ENCODE results near the gene ERGIC1.
A peak's percentile ranks its signal among the peaks of the same experiment; 100 is the strongest.
"Not testable (repeated sequence)": the region's sequence is repeated elsewhere in the genome, so short reads cannot be mapped to it uniquely, and the experiment has no call there.

The ERGIC1 gene, protein sequence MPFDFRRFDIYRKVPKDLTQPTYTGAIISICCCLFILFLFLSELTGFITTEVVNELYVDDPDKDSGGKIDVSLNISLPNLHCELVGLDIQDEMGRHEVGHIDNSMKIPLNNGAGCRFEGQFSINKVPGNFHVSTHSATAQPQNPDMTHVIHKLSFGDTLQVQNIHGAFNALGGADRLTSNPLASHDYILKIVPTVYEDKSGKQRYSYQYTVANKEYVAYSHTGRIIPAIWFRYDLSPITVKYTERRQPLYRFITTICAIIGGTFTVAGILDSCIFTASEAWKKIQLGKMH

DNA sequence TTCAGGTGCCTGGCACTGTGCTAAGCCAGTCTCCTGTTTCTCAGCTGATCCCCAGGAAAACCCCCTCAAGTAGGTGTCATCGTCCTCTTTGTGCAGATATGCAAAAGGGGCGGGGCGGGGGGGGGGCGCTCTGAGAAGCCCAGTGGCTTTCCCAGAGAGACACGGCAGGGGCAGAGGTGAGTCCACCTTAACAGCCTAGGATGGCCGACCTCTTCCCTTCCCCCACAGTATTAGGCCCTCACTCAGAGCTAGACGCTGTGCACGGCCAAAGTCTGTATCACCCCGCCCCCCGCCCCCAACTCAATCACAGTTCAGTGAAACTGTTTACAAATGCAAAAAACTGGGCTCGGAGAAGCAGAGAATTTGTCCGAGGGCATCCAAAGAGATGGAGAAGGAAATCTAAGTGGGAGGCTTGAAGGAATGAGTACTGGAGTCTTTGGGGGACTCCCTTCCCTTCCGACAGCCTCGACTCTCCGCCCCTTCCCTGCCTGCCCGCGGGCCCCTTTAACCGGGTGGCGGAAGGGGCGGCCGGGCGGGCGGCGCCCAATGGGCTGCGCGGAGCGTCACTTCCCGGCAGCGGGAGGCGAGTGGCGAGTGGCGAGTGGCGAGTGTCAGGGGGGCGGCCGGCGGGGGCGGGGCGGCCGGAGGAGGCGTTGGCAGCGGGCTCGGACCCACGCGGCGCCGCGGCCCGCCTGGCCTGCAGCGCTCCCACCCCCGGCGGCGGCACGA is at the start of gene ERGIC1:
TSS of gene ERGIC1 (plus strand) at position 566 of the 729 bp plus-strand sequence. CDS start at position 729, 163 bp downstream.
- DNase-seq = peak in 1 of 2 experiments; percentile 34

DNA sequence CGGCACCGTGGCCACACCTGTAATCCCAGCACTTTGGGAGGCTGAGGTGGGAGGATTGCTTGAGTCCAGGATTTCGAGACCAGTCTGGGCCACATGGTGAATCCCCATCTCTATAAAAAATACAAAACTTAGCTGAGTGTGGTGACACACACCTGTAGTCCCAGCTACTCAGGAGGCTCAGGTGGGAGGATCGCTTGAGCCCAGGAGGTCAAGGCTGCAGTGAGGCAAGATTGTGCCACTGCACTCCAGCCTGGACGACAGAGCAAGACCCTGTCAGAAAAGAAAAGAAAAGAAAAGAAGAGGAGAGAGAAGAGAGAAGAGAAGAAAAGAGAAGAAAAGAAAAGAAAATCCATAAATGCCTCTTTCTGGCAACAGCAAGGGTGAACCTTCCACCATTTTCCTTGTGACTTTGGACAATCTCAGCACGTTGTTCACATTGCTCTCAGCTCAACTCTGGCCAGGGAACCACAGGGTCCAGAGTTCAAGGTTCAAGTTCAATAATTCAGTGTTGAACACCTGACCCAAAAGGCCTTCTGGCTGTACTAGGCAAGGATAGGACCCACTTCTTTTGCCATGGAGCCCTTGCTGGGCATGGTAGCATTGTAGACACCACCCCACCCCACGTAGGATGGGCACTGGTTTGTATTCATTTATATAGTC is 48.5 kb upstream of the ERGIC1 start:
- DNase-seq = no peak

DNA sequence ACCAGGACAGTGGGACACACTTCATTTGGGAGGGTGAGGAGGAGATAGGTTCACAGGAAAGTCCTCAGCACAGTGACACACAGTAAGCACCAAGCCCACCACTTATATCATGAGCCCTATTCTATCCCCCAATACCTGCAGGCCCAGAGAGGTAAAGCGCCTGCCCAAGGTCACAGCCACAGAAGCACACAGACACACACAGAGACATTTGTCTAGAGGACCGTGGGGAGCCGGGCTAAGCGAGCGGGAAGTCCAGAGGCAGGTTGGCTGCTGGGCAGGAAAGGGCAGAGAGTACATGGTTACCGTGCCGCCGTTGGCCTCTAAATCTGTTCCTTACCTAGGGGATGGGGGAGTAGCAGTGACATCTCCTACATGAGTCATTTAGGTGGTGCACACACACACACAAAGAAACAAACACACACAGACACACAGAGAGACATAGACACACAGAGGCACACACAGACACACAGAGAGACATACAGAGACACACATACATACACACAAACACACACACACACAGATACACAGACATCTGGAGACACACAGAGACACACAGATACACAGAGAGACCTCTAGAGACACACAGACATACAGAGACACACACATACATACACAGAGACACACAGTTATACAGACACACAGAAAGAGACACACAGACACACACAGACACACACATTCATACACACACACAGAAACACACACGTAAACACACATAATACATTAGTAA is 47.2 kb upstream of the ERGIC1 start:
- no peak for DNase-seq

DNA sequence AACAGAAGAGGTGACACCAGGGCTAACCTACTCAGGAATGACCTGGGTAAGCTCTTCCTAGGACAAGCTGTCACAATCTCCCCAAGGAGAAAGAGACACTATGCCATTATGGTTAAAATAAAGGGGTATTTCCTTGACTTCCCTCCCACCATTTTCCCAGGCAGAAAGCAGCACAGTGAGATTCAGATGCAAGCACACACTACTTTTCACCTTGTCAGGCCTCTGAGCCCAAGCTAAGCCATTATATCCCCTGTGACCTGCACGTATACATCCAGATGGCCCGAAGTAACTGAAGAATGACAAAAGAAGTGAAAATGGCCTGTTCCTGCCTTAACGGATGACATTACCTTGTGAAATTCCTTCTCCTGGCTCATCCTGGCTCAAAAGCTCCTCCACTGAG is 46.5 kb upstream of the ERGIC1 start:
- DNase-seq = not testable (repeated sequence)

DNA sequence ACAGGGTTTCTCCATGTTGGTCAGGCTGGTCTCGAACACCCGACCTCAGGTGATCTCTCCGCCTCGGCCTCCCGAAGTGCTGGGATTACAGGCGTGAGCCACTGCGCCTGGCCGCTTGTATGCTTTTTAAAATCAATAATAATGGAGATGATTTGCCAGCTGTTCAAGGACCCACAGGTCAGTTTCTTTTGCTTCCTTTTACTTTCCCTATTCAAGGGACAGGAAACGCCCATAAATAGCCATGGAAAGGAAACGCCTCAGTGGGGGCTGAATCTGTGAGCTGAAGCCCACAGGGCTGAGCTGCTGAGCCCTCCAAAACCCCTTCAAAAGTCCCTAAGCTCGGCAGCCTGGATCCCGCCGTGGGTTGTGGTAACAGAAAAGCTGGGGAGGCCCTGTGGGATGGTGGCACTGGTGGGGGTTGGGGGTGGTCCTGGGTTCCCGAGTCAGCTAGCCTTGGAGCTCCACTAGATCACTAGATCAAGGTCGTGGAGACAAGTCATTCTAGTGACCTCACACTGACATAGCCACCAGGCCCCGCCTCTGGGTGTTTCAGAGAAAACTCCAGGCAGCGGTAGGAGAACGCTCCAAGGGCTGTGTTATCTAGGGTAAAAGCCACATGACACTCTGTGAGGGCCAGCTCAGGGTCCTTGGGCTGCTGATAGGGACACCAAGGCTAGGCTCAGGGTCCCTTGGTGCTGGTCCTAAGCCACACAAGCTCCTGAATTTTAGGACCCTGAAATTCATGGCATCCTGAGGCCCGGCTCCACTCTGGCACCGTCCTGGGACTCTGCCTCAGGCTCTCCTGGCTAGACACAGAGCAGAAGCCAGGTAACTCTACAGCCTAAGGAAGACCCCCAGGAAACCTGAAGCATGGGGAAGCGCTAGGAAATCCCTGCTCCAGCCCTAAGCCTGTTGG is 45.0 kb upstream of the ERGIC1 start:
- DNase-seq = no peak

DNA sequence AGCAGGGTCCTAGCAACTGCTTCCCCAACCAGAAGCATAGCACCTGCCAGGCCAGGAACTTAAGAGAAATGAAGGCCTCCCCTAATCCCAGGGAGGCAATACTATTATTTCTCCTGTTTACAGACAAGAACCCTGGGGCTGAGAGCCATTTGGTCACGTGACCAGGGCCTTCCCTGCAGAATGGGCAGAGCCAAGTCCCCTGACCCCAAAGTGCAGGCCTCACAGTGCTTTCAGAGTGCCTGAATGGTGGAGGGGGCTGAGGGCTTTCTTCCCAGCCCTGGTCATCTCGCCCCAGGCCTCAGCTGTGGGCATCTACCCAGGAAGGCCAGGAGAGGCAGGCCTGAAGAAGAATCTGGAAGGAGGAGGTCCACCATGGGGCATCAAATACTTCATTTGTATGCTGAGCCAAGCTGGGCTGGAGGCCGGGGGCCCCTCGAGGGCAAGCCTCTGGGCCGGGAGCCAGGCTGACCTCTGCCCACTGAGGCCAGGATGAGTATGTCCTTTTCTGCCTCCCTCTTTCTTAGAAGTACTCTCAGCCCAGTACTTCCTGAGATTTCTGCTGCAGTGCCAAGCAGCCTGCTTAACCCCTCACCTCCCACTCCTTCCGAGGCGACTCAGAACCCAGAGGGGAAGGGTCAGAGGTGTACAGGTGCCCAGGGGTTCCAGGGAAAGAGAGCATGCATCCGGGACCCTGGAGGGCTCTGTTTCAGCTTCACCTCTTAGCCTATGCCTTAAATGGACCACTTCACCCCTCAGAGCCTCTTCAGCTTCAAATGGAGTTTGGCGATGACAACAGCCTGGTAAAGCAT is 44.2 kb upstream of the ERGIC1 start:
- DNase-seq = no peak

DNA sequence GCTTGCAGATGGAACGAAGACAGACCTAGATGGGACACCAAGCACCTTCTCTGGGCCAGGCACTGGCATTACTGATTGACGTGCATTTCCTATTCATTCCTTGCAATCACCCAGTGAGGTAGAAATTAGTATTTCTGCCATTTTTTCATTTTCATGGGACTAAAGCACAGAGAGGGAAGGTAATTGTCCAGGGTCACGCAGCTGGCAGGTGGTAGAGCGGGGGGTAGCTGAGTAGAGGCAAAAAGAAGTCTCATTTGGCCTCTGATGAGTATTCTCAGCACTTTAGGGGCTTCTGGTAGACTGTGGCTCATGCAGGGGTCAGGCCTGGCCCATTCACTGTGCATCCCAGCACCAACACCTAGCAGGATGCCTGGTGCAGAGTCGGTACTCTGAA is 43.6 kb upstream of the ERGIC1 start:
- DNase-seq = no peak

DNA sequence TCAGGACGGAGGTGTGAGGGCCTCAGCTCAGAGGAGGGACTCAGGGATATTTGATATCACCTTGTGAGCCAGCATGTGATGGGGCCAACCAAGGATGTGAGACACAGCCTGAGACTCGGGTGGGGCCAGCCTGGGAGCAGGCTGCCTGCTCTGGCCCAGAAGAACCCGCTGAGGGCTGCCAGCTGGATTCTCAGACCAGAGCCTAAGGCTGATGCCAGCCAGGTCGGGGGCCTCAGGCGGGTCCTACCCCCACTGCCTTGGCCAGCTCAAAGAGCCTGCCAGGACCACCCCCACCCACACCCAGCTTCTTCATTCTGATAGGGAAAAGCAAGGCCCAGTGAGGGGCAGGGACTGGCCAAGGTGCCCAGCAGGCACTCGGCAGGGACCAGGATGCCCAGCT is 42.8 kb upstream of the ERGIC1 start:
- DNase-seq = no peak

DNA sequence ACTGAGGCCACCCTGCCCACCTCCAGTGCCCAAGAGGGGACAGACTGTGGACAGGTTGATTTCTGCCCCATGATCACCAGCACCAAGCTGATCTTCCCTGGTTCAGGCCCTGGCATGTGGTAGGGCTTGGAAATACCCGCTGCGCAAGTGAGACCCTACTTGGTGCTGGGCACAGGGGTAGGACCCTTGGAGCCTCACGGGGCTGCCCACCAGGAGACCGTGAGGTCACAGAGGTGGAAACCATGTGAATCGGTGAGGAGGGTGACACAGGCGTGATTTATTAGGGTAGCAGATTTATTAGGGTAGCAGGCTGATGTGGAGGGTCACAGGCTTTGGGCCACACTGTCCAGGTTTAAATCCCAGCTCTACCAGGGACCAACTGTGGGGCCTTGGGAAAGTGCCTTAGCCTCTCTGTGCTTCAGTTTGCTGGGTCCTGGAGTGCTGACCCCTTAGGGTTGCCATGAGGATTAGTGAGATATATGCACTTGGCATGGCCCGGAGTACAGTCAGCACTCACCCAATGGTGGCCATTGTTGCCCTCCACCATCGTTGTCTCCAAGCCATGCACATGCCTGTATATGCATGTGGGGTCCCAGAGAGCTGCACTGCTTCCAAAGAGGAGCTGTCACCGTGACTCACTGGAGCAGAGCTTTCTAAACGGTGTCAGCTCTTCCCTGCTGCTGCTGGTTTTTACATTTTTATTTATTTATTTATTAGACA is 42.2 kb upstream of the ERGIC1 start:
- DNase-seq = no peak

DNA sequence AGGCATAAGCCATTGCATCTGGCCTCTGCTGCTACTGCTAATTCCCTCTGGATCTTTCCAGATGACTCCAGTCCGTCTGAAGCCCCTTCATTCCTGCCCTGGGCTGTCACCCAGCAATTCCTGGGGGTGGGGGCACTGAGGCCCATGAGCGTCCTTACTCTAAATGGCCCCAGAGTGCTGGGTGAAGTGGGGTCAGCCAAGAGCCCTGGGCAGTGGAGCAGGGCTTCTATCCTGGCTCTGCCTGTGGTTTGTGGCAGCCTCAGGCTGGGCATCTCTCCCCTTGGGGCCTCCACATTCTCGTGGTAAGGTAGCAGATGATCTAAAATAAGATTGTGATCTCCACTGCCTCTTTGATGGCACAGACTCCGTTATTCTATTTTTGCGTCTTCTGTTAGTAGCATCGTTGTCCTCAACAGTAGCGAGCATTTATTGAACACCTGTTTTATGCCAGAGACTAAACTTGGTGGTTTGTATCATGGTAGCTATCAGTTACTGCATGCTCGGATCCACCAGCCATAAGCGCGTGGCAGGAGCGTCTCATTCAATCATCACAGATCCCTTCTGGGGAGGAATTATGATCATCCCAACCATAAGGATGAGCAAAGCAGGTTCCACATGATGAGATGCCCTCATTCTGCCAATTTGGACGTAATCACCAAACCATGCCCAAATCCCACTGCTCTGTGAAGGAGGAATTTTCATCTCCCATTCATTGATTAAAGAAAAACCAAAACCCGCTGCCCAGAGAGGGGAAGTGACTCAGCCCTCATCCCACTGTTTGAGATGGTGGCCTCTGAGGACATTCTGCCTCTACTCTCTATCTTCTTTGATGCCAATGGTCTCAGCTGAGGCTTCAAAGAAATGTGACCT is 41.1 kb upstream of the ERGIC1 start:
- no peak for DNase-seq

DNA sequence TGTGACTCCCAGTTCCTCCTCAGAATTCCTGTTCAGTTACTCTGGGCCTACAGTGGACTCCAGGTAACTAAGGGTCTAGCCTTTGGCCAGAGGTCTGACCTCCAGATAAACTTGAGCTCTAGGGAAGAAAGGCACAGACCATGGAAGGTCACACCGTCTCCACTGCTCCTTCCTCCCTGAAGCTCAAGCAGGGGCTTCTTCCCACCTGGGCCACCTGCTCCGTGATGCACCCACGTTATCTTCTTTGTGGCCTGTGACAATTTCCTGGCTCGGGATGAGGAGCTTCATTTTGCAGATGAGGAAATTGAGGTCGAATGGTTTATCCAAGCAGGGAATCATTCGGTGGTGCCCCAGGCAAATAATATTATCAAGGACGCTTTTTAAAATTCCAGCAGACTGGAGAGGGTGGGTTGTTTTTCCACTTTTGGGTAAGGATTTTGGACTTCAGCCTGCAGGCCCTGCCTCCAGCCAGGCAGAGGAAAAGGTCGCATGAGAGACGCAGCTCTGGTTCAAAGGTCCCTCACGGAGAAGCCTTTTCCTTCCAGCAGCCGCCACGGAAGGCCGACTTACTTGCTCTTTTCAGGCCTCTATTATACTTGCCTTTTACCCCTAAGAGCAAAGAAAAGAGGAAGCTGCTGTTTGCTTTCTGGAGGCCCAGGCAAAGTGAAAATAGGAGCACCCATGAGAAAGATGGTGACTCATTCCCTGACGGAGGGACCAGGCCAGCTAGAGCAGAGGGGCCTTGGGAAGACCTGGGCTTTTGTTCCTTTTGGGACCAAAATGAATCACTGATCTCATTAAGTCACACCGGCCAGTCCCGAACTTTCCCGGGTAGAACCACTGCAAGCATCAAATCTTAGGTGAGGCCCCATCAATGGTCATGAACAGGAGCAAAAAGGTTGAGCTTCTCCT is 40.2 kb upstream of the ERGIC1 start:
- DNase-seq = no peak

DNA sequence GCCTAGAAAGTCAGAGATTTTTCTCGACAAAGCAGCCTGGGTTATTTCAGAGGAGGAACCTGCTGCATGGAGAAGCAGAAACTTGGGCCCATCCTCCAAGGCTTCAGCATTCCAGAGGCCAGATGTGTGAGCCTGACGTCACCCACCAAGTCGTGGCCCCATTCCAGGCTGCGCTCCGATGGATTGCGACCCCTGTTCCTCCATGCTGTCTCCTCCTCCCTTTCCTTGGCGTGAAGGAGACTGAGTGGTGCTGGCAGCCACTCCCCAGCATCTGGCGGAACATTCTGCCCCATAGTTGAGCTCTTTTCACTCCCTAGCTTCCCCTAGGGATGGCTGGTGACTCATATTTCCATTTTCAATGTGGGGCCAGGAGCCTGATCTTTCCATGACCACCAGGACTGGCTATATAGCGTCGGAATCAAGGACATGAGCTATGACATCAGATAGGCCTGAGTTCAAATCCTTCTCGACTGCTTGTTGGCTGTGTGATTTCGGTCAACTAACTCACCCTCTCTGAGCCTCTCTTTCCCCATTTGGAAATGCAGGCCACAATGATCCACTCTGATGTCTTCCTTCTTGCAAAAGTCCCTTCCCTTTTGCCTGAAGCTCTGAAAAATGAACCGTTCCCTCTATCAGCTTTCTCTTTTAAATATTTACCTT is 38.6 kb upstream of the ERGIC1 start:
- no peak for DNase-seq

DNA sequence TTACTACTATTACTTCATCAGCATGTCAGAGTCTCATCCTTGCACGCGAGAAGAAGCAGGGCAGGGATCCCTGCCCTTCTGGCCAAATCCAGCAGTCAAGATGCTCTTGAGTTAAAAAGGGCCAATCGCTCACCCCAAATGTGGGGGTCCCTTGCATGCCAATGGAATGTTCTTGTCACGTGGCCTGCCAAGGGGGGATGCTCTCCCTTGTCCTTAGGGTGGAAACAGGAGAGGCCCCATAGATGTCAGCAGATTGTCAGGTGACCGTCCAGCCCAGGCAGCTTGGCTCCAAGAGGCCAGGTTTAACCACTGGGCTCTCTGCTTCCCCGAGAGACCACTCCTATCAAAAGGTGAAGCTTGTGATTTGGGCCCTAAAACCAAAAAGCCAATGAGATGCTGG is 37.7 kb upstream of the ERGIC1 start:
- no peak for DNase-seq

DNA sequence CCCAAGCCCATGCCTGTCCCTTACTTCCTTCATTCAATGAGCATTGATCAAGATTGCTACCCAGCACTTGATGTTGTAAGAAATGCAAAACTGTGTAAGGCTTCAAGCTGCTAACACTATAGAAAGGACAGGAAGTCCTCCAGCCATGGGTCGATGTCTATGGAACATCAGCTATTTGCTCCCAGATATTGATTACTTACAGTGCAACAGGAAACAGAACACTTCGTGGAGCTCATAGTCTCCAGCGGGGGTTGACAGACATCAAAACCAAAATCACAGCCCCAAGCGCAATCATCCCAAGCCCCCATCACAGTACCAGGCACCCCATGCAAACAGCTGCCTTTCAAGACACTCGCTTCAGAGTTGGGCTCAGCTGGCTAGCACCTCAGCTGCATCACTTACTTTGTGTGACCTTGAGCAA is 36.3 kb upstream of the ERGIC1 start:
- DNase-seq = no peak

DNA sequence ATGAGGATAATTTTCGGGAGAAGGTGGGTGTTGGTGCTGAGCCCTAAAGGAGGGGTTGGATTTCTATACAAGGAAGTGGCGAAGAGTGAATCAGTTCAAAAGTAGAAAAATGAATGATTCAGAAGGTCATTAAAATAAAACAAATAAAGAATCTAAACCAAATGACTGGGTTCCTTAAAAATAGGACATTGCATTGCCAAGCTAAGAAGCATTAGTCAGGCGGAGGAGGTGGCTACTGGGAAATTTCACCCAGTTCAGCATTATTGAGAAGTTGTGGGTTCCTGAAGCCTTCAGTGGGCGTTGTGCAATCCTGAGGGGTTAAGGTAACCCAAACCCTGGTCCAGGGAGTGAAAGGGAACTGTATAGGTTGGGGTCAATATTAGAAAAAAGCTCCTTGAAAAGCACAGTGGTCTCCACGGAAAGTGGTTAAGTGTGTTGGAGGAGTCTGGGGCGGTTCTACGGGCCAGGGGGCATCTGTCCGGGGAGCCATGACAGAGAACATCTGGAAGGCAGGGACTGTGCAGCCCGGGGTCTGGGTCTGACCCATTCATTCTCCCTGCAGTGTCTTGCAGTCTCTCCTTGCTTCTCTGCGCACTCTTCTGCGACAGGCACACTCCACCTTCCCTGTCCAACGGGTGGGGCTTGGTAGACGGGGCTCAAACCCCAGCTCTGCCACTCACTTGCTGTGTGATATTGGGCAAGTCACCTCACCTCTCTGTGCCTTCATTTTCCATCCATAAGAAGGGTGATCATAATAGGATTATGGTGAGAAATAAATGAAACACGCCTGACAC is 35.4 kb upstream of the ERGIC1 start:
- no peak for DNase-seq

DNA sequence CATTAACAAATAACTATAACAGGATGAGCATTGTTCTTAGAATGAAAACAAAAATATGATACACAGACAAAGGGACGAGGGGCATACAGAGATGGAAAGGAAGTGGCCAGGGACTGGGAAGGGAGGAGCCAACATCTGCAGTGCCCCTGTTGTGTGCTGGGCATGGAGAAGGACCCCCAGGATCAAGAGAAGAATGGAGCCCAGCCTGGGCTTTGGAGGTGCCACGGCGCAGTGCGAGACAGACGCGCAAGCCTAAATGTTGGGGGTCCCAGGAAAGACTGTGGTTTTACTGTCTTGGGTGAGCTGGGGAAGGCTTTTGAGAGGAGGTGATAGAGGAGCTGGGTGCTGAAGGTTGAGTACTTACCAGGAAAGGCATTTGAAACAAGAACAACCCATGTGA is 34.6 kb upstream of the ERGIC1 start:
- no peak for DNase-seq

DNA sequence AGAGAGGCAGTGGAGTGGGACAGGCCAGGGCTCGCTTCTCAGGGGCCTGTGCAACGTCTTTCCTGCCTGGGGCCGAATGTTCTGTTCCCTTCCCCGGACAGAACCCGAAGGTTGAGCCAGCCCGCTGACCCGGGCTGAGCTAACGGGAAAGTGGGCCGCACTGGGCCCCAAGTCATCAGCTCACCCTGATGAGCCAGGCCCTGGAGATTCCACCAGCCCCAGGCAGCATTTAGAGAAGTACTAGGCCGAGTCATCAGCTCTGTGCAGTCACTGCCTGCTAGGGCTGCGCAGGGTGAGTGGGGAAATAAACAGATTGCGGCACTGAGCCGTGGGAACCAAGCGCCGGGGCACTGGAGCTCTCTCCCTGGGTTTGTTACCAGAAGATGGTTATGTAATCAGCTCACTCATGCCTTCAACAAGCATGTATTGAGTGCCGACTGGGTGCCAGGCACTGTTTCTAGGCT is 33.9 kb upstream of the ERGIC1 start:
- DNase-seq = no peak
